Calu3 (cell line): ENCODE measurements around the gene TOR1B. TPM values are rescaled to one million over a fixed set of nuclear protein-coding genes. Genes with fewer than 3 reads are reported as not detected.

Source experiments
- BruUV-seq: library from RNA; stranded (reverse); fragments of 400-500 nt; replicated peaks from 2 replicates; lab custom pipeline; 2021; lab: Mats Ljungman, UMichigan
- CTCF ChIA-PET: fragments of 300-600 bp; sonication (Branson Sonifier 250); formaldehyde crosslinking; loops from one replicate; lab custom pipeline; 2022; ENCODE audit warnings: antibody characterized with exemption; lab: Charles Lee
- DNase-seq: peaks from one replicate; pipeline ENCODE4 v3.0.0; 2022
- H3K27ac Mint-ChIP-seq: one replicate; pipeline ENCODE4 v1.8.0; 2022; ENCODE audit warnings: mixed read lengths; ENCODE audit not compliant: unreplicated experiment
- H3K27me3 Mint-ChIP-seq: one replicate; pipeline ENCODE4 v1.8.0; 2022; ENCODE audit warnings: mixed read lengths; ENCODE audit not compliant: unreplicated experiment
- H3K36me3 Mint-ChIP-seq: one replicate; pipeline ENCODE4 v1.8.0; 2022; ENCODE audit warnings: mild to moderate bottlenecking, moderate library complexity, mixed read lengths; ENCODE audit not compliant: insufficient read depth, unreplicated experiment
- H3K4me1 Mint-ChIP-seq: one replicate; pipeline ENCODE4 v1.8.0; 2022; ENCODE audit warnings: mild to moderate bottlenecking, low read depth, mixed read lengths; ENCODE audit not compliant: unreplicated experiment
- H3K4me3 Mint-ChIP-seq: one replicate; pipeline ENCODE4 v1.8.0; 2022; ENCODE audit warnings: mild to moderate bottlenecking, low read depth, moderate library complexity, mixed read lengths; ENCODE audit not compliant: unreplicated experiment
- H3K9me3 Mint-ChIP-seq: one replicate; pipeline ENCODE4 v1.8.0; 2022; ENCODE audit warnings: low read depth, mixed read lengths; ENCODE audit not compliant: unreplicated experiment
- CTCF ChIP-seq: fragments of 200-600 bp; IDR thresholded peaks from one replicate; pipeline ENCODE4 v1.8.0; 2022; ENCODE audit warnings: antibody characterized with exemption; ENCODE audit not compliant: unreplicated experiment
- intact Hi-C: fragments of 100-400 bp; cut with micrococcal nuclease; formaldehyde crosslinking; loops from one replicate; pipeline ENCODE4 v1.10.0; 2022; ENCODE audit not compliant: unreplicated experiment
- total RNA-seq: library from RNA; stranded (reverse); gene quantifications from 2 replicates; pipeline ENCODE4 v1.2.3, GENCODE V29; 2022

Gene TOR1B
- total RNA-seq, 1 experiment from 2014 or later: 20.9 TPM

DNA sequence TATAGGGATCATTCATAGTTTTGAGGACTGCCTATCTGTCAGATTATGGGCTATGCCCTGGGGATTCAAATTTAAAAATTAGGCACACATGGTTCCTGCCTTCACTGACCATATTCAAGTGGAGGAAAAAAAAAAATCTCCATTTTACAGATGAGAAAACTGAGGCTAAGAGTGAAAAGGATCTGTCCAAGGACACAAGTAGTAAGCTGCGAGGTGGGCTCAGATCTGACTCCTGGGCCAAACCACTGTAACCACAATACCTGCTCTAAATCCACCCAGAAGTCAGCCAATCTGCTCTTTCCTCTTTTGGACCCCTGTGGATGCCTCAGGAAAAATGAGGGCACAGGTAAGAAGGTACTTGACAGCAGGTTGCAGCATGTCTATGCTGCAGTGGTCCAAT lies 23.8 kb downstream of the TOR1B start:
- Mint-ChIP-seq H3K4me1 (no peaks in the 10 kb centered on the region), H3K36me3 (peaks cover 33% of the 10 kb centered on the region), H3K9me3 (no peaks in the 10 kb centered on the region), H3K27ac (no peak overlapping the region), H3K27me3 (no peaks in the 10 kb centered on the region), H3K4me3 (no peak overlapping the region)
- BruUV-seq: no TSS peak
- CTCF ChIA-PET: interaction anchor here (0.5 to 0.9 kb wide), 4 partner anchors 116 to 697 kb away, joined by 3 to 4 read pairs (median 3); no protein-coding TSS in a partner anchor
- no peak for DNase-seq
- intact Hi-C loops: no loop called here
- TF ChIP-seq CTCF: no peak

DNA sequence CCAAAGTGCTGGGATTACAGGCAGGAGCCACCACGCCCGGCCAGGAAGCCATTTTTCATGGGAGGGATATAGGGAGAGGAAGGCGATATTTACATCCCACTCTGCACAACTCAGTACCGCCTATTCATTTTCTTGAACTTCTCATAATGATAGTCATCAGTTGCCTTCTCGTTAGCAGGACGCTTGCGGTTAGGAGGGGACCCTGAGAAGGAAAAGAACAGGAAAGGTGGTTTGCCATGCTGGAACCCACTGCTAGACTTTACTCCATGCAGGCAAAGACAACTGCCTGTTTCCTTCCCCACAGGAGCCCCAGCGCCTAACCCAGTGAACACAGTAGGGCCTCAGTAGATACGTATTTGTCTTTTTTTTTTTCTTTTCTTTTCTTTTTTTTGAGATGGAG lies 25.1 kb downstream of the TOR1B start:
- H3K27ac Mint-ChIP-seq: no peak overlapping the region
- H3K4me1 Mint-ChIP-seq: no peaks in the 10 kb centered on the region
- peaks cover 24% of the 10 kb centered on the region for H3K36me3 Mint-ChIP-seq
- no peak for TF ChIP-seq CTCF
- no peaks in the 10 kb centered on the region for H3K27me3 Mint-ChIP-seq
- no peaks in the 10 kb centered on the region for H3K9me3 Mint-ChIP-seq
- no TSS peak for BruUV-seq
- intact Hi-C loops: no loop called here
- no peak overlapping the region for H3K4me3 Mint-ChIP-seq
- CTCF ChIA-PET: no interaction called here
- DNase-seq: no peak

GRCh38 chr9:129828969-129829368 lies 26.0 kb downstream of the TOR1B start:
- H3K36me3 Mint-ChIP-seq: peaks cover 20% of the 10 kb centered on the region
- H3K27me3 Mint-ChIP-seq: no peaks in the 10 kb centered on the region
- no peak for DNase-seq
- no peaks in the 10 kb centered on the region for H3K9me3 Mint-ChIP-seq
- no peak for TF ChIP-seq CTCF
- no peak overlapping the region for H3K4me3 Mint-ChIP-seq
- CTCF ChIA-PET: interaction anchor here (0.6 kb wide), 1 partner anchor 27 kb away, joined by 3 read pairs; no protein-coding TSS in a partner anchor
- H3K27ac Mint-ChIP-seq: no peak overlapping the region
- intact Hi-C loops: no loop called here
- BruUV-seq: no TSS peak
- peaks cover 9% of the 10 kb centered on the region for H3K4me1 Mint-ChIP-seq

DNA sequence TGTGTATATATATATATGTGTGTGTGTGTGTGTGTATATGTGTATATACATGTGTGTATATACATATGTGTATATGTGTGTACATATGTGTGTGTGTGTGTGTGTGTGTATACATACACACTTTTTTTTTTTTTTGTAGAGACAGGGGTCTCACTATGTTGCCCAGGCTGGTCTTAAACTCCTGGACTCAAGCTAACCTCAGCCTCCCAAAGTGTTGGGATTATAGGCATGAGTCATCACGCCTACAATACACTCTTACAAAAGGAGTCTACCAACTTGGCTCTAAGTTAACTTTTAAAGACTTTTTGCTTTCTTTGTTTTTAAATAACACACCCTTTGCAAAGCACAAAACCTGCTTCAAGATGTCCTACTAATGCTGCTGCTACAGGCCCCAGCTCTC lies 30.0 kb downstream of the TOR1B start:
- intact Hi-C loops: no loop called here
- Mint-ChIP-seq H3K36me3 (peaks cover 30% of the 10 kb centered on the region), H3K27ac (no peak overlapping the region), H3K4me1 (peaks cover 12% of the 10 kb centered on the region), H3K4me3 (no peak overlapping the region), H3K27me3 (no peaks in the 10 kb centered on the region), H3K9me3 (no peaks in the 10 kb centered on the region)
- no TSS peak for BruUV-seq
- DNase-seq: no peak
- CTCF ChIA-PET: interaction anchor here (0.7 kb wide), 1 partner anchor 512 kb away, joined by 3 read pairs; no protein-coding TSS in a partner anchor
- no peak for TF ChIP-seq CTCF
